KMS-11 (cell line): ENCODE measurements around the gene SEC24C.
"Not testable (repeated sequence)": the region's sequence is repeated elsewhere in the genome, so short reads cannot be mapped to it uniquely, and the experiment has no call there.

ENCODE experiments used
- H2AFZ ChIP-seq: fragments of 200-600 bp; sonication (generic); 2 replicates; pipeline ENCODE4 v1.6.1; 2016; ENCODE audit warnings: antibody characterized with exemption, mixed run types, low read depth
- H3K27ac ChIP-seq: fragments of 200-600 bp; sonication (generic); 2 replicates; pipeline ENCODE4 v1.6.1; 2016; ENCODE audit warnings: mild to moderate bottlenecking, mixed run types
- H3K27me3 ChIP-seq: fragments of 200-600 bp; sonication (generic); 2 replicates; pipeline ENCODE4 v1.6.1; 2017; ENCODE audit warnings: mild to moderate bottlenecking, low read depth, mixed run types, moderate library complexity; ENCODE audit not compliant: insufficient read depth
- H3K36me3 ChIP-seq: fragments of 200-600 bp; sonication (generic); 2 replicates; pipeline ENCODE4 v1.6.1; 2017; ENCODE audit warnings: mild to moderate bottlenecking, mixed run types; ENCODE audit not compliant: insufficient read depth
- H3K4me1 ChIP-seq: fragments of 200-600 bp; sonication (generic); 2 replicates; pipeline ENCODE4 v1.6.1; 2016; ENCODE audit warnings: mild to moderate bottlenecking, low read depth, mixed run types; ENCODE audit not compliant: poor library complexity, severe bottlenecking
- H3K4me2 ChIP-seq: fragments of 200-600 bp; sonication (generic); 2 replicates; pipeline ENCODE4 v1.7.0; 2016; ENCODE audit warnings: mild to moderate bottlenecking, mixed run types
- H3K4me3 ChIP-seq: fragments of 200-600 bp; sonication (generic); IDR thresholded peaks from 2 replicates; pipeline ENCODE4 v1.6.1; 2017; ENCODE audit warnings: low read depth, low read length, mixed read lengths; ENCODE audit not compliant: insufficient read depth
- H3K79me2 ChIP-seq: fragments of 200-600 bp; sonication (generic); 2 replicates; pipeline ENCODE4 v1.6.1; 2016; ENCODE audit warnings: low read depth, mixed run types; ENCODE audit not compliant: insufficient read depth
- H3K9ac ChIP-seq: fragments of 200-600 bp; sonication (generic); 2 replicates; pipeline ENCODE4 v1.6.1; 2016; ENCODE audit warnings: mild to moderate bottlenecking, mixed run types
- H4K20me1 ChIP-seq: fragments of 200-600 bp; sonication (generic); 2 replicates; pipeline ENCODE4 v1.6.1; 2016; ENCODE audit warnings: mild to moderate bottlenecking, mixed run types; ENCODE audit not compliant: insufficient read depth
- CTCF ChIP-seq: fragments of 200-600 bp; sonication (generic); conservative IDR thresholded peaks from 2 replicates; pipeline ENCODE4 v1.6.1; 2017; ENCODE audit warnings: low read depth, mild to moderate bottlenecking, antibody characterized with exemption, low read length, moderate library complexity, mixed read lengths

SEC24C gene

GRCh38 chr10:73734796-73735305, 9.3 kb upstream of the SEC24C start:
- H3K36me3 ChIP-seq = no peaks in the 10 kb centered on the region
- no peak overlapping the region for H3K4me3 ChIP-seq
- H3K4me1 ChIP-seq = peaks cover 8% of the 10 kb centered on the region
- no peaks in the 10 kb centered on the region for H4K20me1 ChIP-seq
- H3K27me3 ChIP-seq = no peaks in the 10 kb centered on the region
- H2AFZ ChIP-seq = no peak overlapping the region
- H3K79me2 ChIP-seq = peaks cover 16% of the 10 kb centered on the region
- H3K27ac ChIP-seq = no peak overlapping the region
- no peak for TF ChIP-seq CTCF
- H3K9ac ChIP-seq = no peak overlapping the region
- H3K4me2 ChIP-seq = no peak overlapping the region

- not testable (repeated sequence) for H2AFZ ChIP-seq, H3K27ac ChIP-seq
These were observed 3.5 kb upstream of the SEC24C start for GRCh38 chr10:73740501-73741254.

GRCh38 chr10:73742454-73742734, 1.8 kb upstream of the SEC24C start:
- H3K27ac ChIP-seq = no peak overlapping the region
- peaks cover 40% of the 10 kb centered on the region for H3K4me1 ChIP-seq
- no peak for TF ChIP-seq CTCF
- H4K20me1 ChIP-seq = no peaks in the 10 kb centered on the region
- peaks cover 36% of the 10 kb centered on the region for H3K79me2 ChIP-seq
- H3K4me2 ChIP-seq = no peak overlapping the region
- H2AFZ ChIP-seq = no peak overlapping the region
- H3K36me3 ChIP-seq = no peaks in the 10 kb centered on the region
- no peak overlapping the region for H3K9ac ChIP-seq
- no peaks in the 10 kb centered on the region for H3K27me3 ChIP-seq
- no peak overlapping the region for H3K4me3 ChIP-seq

More at GRCh38 chr10:73740501-73741254, 3.5 kb upstream of the SEC24C start:
- H4K20me1 ChIP-seq, H3K4me3 ChIP-seq, H3K36me3 ChIP-seq, H3K4me2 ChIP-seq, H3K9ac ChIP-seq, H3K27me3 ChIP-seq: not testable (repeated sequence)
- H3K79me2 ChIP-seq = peaks cover 20% of the 10 kb centered on the region
- peaks cover 27% of the 10 kb centered on the region for H3K4me1 ChIP-seq

- peaks cover 40% of the 10 kb centered on the region for H3K4me1 ChIP-seq
- no peaks in the 10 kb centered on the region for H4K20me1 ChIP-seq
- peak overlapping the region; percentile 62 for H3K27ac ChIP-seq
- H3K36me3 ChIP-seq = no peaks in the 10 kb centered on the region
- no peak for TF ChIP-seq CTCF
- H2AFZ ChIP-seq = peak overlapping the region; percentile 76
- H3K27me3 ChIP-seq = no peaks in the 10 kb centered on the region
- H3K4me2 ChIP-seq = peak overlapping the region; percentile 83
- peak overlapping the region; percentile 76 for H3K9ac ChIP-seq
- no peak overlapping the region for H3K4me3 ChIP-seq
- peaks cover 38% of the 10 kb centered on the region for H3K79me2 ChIP-seq
These were observed 756 bp upstream of the SEC24C start for GRCh38 chr10:73743327-73743904.

- Histone ChIP-seq H2AFZ (peak overlapping the region; percentile 76), H3K4me1 (peaks cover 40% of the 10 kb centered on the region), H3K4me3 (no peak overlapping the region), H3K27me3 (no peaks in the 10 kb centered on the region), H3K36me3 (peaks cover 4% of the 10 kb centered on the region; the same call in 1 of the 2 replicates), H3K4me2 (peak overlapping the region; percentile 96), H3K79me2 (peaks cover 50% of the 10 kb centered on the region), H3K27ac (peak overlapping the region; percentile 62; the same call in 1 of the 2 replicates), H4K20me1 (no peaks in the 10 kb centered on the region), H3K9ac (peak overlapping the region; percentile 76)
- TF ChIP-seq CTCF = no peak
These were observed 448 bp downstream of the SEC24C start for GRCh38 chr10:73744664-73744975.
